GM13976 (cell line): Measurements from ENCODE around the gene LRRC43.

Source experiments
- DNase-seq: peaks from one replicate; pipeline ENCODE4 v3.0.0; 2012; ENCODE audit warnings: low spot score
- CTCF ChIP-seq: IDR thresholded peaks from 2 replicates; pipeline ENCODE4 v1.5.1; 2012; ENCODE audit warnings: borderline replicate concordance, mild to moderate bottlenecking; ENCODE audit not compliant: insufficient read depth; ENCODE audit errors: extremely low read depth, missing control alignments, control extremely low read depth
- in situ Hi-C: fragments of 300-500 bp; cut with MboI; formaldehyde crosslinking; loops from one replicate; pipeline ENCODE4 v1.12.0; 2022; ENCODE audit warnings: low sequenced_read_pairs, mixed read lengths, inconsistent platforms; ENCODE audit not compliant: unreplicated experiment

The LRRC43 gene

GRCh38 chr12:122138181-122138580 lies 44.7 kb upstream of the LRRC43 start:
- no peak for TF ChIP-seq CTCF
- no peak for DNase-seq
- in situ Hi-C loops: no loop called here

- TF ChIP-seq CTCF: no peak
- in situ Hi-C loops: no loop called here
- DNase-seq: no peak
These were observed 44.3 kb upstream of the LRRC43 start for GRCh38 chr12:122138616-122139015.

GRCh38 chr12:122139266-122139665 lies 43.7 kb upstream of the LRRC43 start:
- no peak for TF ChIP-seq CTCF
- in situ Hi-C loops: no loop called here
- DNase-seq: no peak

GRCh38 chr12:122139941-122140340 lies 43.0 kb upstream of the LRRC43 start:
- in situ Hi-C loops: loop anchor here (5.0 kb wide), 1 partner anchor 52 kb away; no protein-coding TSS in a partner anchor
- DNase-seq: no peak
- TF ChIP-seq CTCF: no peak

- in situ Hi-C loops: loop anchor here (5.0 kb wide), 1 partner anchor 52 kb away; no protein-coding TSS in a partner anchor
- no peak for TF ChIP-seq CTCF
- DNase-seq: no peak
These were observed 42.3 kb upstream of the LRRC43 start for GRCh38 chr12:122140467-122141257.

- in situ Hi-C loops: loop anchor here (5.0 kb wide), 1 partner anchor 50 kb away; no protein-coding TSS in a partner anchor
- no peak for TF ChIP-seq CTCF
- DNase-seq: no peak
These were observed 40.8 kb upstream of the LRRC43 start for GRCh38 chr12:122141911-122142725.
